GM12878 (cell line): ENCODE measurements around the gene DOK4. TPM values are rescaled to one million over a fixed set of nuclear protein-coding genes. Genes with fewer than 3 reads are reported as not detected.

Source experiments
- ATAC-seq: fragments of 200-7000 bp; cut with Tn5 transposase; 3 replicates; pipeline ENCODE4 v1.9.1; 2020; ENCODE audit warnings: mild to moderate bottlenecking, moderate library complexity
- BruUV-seq: library from RNA; stranded (reverse); fragments of 400-500 nt; replicated peaks from 2 replicates; lab custom pipeline; 2021; lab: Mats Ljungman, UMichigan
- CTCF ChIA-PET: fragments of 300-600 bp; sonication (Branson Sonifier 250); formaldehyde crosslinking; extraction: SDS; loops from one replicate; lab custom pipeline; 2021; ENCODE audit warnings: inconsistent platforms; lab: Yijun Ruan, JAX
- POLR2A ChIA-PET: fragments of 350-600 bp; formaldehyde crosslinking; extraction: SDS; loops from one replicate; lab custom pipeline; 2021; ENCODE audit warnings: inconsistent platforms; lab: Charles Lee
- RAD21 ChIA-PET: fragments of 300-600 bp; sonication (Branson Sonifier 250); formaldehyde crosslinking; loops from one replicate; lab custom pipeline; 2023; ENCODE audit warnings: antibody characterized with exemption; ENCODE audit not compliant: unreplicated experiment; lab: Charles Lee
- SMC1A ChIA-PET: fragments of 300-600 bp; sonication (Branson Sonifier 250); formaldehyde crosslinking; loops from one replicate; lab custom pipeline; 2023; ENCODE audit not compliant: unreplicated experiment, uncharacterized antibody; lab: Charles Lee
- DNase-seq: peaks from one replicate; pipeline ENCODE4 v3.0.0-alpha.2; 2011; ENCODE audit warnings: low read depth, low spot score
- FAIRE-seq: peaks from 3 replicates; lab custom pipeline; 2011; peaks lifted over from hg19 to GRCh38; lab: Jason Lieb, UNC
- H2AFZ ChIP-seq: 2 replicates; pipeline ENCODE4 v1.6.0; 2011; ENCODE audit warnings: low read depth, low read length, control low read depth; ENCODE audit not compliant: control insufficient read depth
- H3K27ac ChIP-seq: 2 replicates; pipeline ENCODE4 v1.5.1; 2011; ENCODE audit warnings: control low read depth; ENCODE audit not compliant: control insufficient read depth, insufficient read depth
- H3K27me3 ChIP-seq, 2 experiments: replicated peaks in 1 of 2; 2 replicates each; pipeline versions ENCODE4 v1.6.0 to v1.6.1; 2011; ENCODE audit warnings: low read length in 1 of 2; ENCODE audit not compliant: control insufficient read depth in 2 of 2, insufficient read depth in 2 of 2
- H3K36me3 ChIP-seq, 2 experiments: 2 replicates each; pipeline ENCODE4 v1.5.1; 2011; ENCODE audit warnings: low read length in 1 of 2; ENCODE audit not compliant: control insufficient read depth in 2 of 2, insufficient read depth in 2 of 2
- H3K4me1 ChIP-seq: 2 replicates; pipeline ENCODE4 v1.6.1; 2011; ENCODE audit warnings: mild to moderate bottlenecking, low read length, moderate library complexity, mixed read lengths; ENCODE audit not compliant: control insufficient read depth, insufficient read depth
- H3K4me2 ChIP-seq: 2 replicates; pipeline ENCODE4 v1.6.0; 2011; ENCODE audit warnings: control low read depth; ENCODE audit not compliant: control insufficient read depth, insufficient read depth
- H3K4me3 ChIP-seq: fragments of 200-600 bp; sonication (generic); 2 replicates; pipeline ENCODE4 v1.5.1; 2016
- H3K79me2 ChIP-seq: 2 replicates; pipeline ENCODE4 v1.6.0; 2011; ENCODE audit warnings: low read length; ENCODE audit not compliant: control insufficient read depth, insufficient read depth
- H3K9ac ChIP-seq: 2 replicates; pipeline ENCODE4 v1.8.0; 2011; ENCODE audit warnings: low read length, control low read depth, mixed read lengths; ENCODE audit not compliant: control insufficient read depth, insufficient read depth
- H3K9me3 ChIP-seq: replicated peaks from 3 replicates; pipeline ENCODE4 v1.5.1; 2011; ENCODE audit warnings: mild to moderate bottlenecking, low read length; ENCODE audit not compliant: control insufficient read depth, insufficient read depth
- H4K20me1 ChIP-seq: 2 replicates; pipeline ENCODE4 v1.6.0; 2011; ENCODE audit not compliant: control insufficient read depth, insufficient read depth
- EGR1 ChIP-seq, 2 experiments: IDR thresholded peaks; 1 replicate in 1 of 2; 2 replicates in 1 of 2; pipeline ENCODE4 v1.6.1; 2011 to 2012; ENCODE audit warnings: low read depth in 2 of 2, low read length in 2 of 2, borderline replicate concordance in 1 of 2, mild to moderate bottlenecking in 1 of 2, moderate library complexity in 1 of 2
- HDAC2 ChIP-seq: fragments of 200-600 bp; sonication (generic); IDR thresholded peaks from 2 replicates; pipeline ENCODE4 v1.6.1; 2017
- HDGF ChIP-seq: fragments of 450-650 bp; IDR thresholded peaks from 2 replicates; pipeline ENCODE4 v1.6.1; 2016; ENCODE audit warnings: antibody characterized with exemption
- MEF2A ChIP-seq: IDR thresholded peaks from 2 replicates; pipeline ENCODE4 v1.6.1; 2011; ENCODE audit warnings: low read depth, mild to moderate bottlenecking, low read length, moderate library complexity; ENCODE audit not compliant: insufficient read depth
- MYC ChIP-seq: IDR thresholded peaks from 2 replicates; pipeline ENCODE4 v1.6.1; 2011; ENCODE audit warnings: mild to moderate bottlenecking, low read length, moderate library complexity, inconsistent platforms; ENCODE audit not compliant: insufficient read depth, insufficient replicate concordance, insufficient read length, severe bottlenecking
- RCOR1 ChIP-seq: conservative IDR thresholded peaks from 2 replicates; pipeline ENCODE4 v1.6.1; 2012; ENCODE audit warnings: low read depth, low read length, improper control_type of control experiment
- SUZ12 ChIP-seq: fragments of 200-600 bp; sonication (generic); IDR thresholded peaks from one replicate; pipeline ENCODE4 v1.6.1; 2018; ENCODE audit warnings: antibody characterized with exemption, mild to moderate bottlenecking; ENCODE audit not compliant: unreplicated experiment
- TCF7 ChIP-seq: IDR thresholded peaks from 2 replicates; pipeline ENCODE4 v1.6.1; 2014; ENCODE audit warnings: antibody characterized with exemption, borderline replicate concordance
- ZBTB4 ChIP-seq: fragments of 450-650 bp; formaldehyde crosslinking; IDR thresholded peaks from 2 replicates; pipeline ENCODE4 v1.4.0; 2022; ENCODE audit warnings: mild to moderate bottlenecking, moderate library complexity
- WGBS: methylation state at CpG from one replicate; pipeline ENCODE4 v1.1.6; 2016; ENCODE audit warnings: low lambda C conversion rate; ENCODE audit not compliant: insufficient replicate concordance, insufficient coverage; ENCODE audit errors: missing lambda C conversion rate; 5-methylcytosine and 5-hydroxymethylcytosine counted together
- in situ Hi-C: fragments of 300-500 bp; cut with MboI; formaldehyde crosslinking; loops from 9 replicates; pipeline ENCODE4 v1.14.3; 2018; ENCODE audit warnings: mixed read lengths
- intact Hi-C: fragments of 100-400 bp; cut with micrococcal nuclease; formaldehyde crosslinking; loops from one replicate; pipeline ENCODE4 v1.14.2; 2022; ENCODE audit not compliant: unreplicated experiment
- polyA plus RNA-seq, 11 experiments: library from polyadenylated mRNA; depleted of rRNA in 4 of 11; unstranded in 6 of 11; stranded (reverse) in 5 of 11; fragments of >200 nt; fragmentation: Nextera tagmentation in 4 of 11; fragmentation: Illumina TruSeq in 1 of 11; extraction: Ambion mirVana in 4 of 11; extraction: Trizol in 1 of 11; gene quantifications; 1 replicate in 1 of 11; 2 replicates in 10 of 11; pipeline versions ENCODE4 v1.2.1 to v1.2.3, GENCODE V29; 2011 to 2016; ENCODE audit warnings: inconsistent platforms in 2 of 11, missing spikeins in 2 of 11, low read depth in 1 of 11
- total RNA-seq, 4 experiments: library from RNA; depleted of rRNA in 3 of 4; stranded (reverse); fragments of >200 nt in 3 of 4; fragmentation: Illumina TruSeq in 1 of 4; extraction: Trizol in 1 of 4; gene quantifications; 2 replicates each; pipeline versions ENCODE4 v1.2.1 to v1.2.3, GENCODE V29; 2013 to 2021
- TF ChIP-seq, protein P1 (sequence below): fragments of 450-650 bp; formaldehyde crosslinking; IDR thresholded peaks from 2 replicates; pipeline ENCODE4 v1.4.0; 2020; ENCODE audit warnings: mild to moderate bottlenecking, moderate library complexity

Gene DOK4
- total and polyA plus RNA-seq, 10 of the 15 experiments (the other 5 are each of a cell fraction or from before 2014, with no cell fraction given) = 0.20 to 7.0 (median 2.4) TPM; not detected in 1

DNA sequence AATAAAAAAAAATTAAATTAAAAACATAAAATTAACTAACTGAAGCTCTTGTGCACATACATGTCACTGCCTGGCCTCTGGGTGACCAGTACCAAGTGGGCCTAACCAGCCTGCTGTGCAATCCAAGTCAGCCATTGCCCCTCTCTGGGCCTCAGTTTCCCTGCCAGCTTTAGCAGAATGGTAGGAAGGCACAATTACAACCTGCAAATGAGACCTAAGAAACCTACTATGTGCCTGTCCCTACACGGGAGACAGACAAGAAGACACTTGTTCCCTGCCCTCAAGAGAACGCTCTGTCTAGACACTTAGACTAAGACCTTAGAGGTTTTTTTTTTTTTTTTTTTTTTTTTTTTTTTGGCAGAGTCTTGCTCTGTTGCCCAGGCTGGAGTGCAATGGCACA, 40.8 kb downstream of the DOK4 start:
- no peak for DNase-seq
- in situ Hi-C loops (no loop called here), intact Hi-C loops (loop anchor here (10.0 kb wide), 1 partner anchor 679 kb away; the partner anchor contains the start of gene CFAP20)
- ATAC-seq = no peak
- H3K27me3 ChIP-seq = no peaks in the 10 kb centered on the region
- no peak for FAIRE-seq
- H3K9me3 ChIP-seq = peaks cover 6% of the 10 kb centered on the region; the same call in 2 of the 3 replicates
- no peak overlapping the region for H2AFZ ChIP-seq
- H3K4me3 ChIP-seq = 0 out of 2 replicates have a peak overlapping the region, but pooled peaks have one; percentile 97
- no TSS peak for BruUV-seq
- no peak overlapping the region for H3K27ac ChIP-seq
- CTCF ChIA-PET = interaction anchor here (0.6 to 6.5 kb wide), 5 partner anchors 13 to 650 kb away, joined by 3 to 42 read pairs (median 15); partner anchors contain the start of gene POLR2C
- no peaks in the 10 kb centered on the region for H4K20me1 ChIP-seq
- no peak overlapping the region for H3K4me2 ChIP-seq
- POLR2A ChIA-PET = interaction anchor here (0.5 kb wide), 1 partner anchor 77 kb away, joined by 4 read pairs; no protein-coding TSS in a partner anchor
- H3K79me2 ChIP-seq = peaks cover 40% of the 10 kb centered on the region
- peaks cover under 1 to 1% of the 10 kb centered on the region in 2 experiments; a peak in 2 of 4 replicates for H3K36me3 ChIP-seq
- H3K4me1 ChIP-seq = peaks cover 6% of the 10 kb centered on the region; the same call in 1 of the 2 replicates
- H3K9ac ChIP-seq = no peak overlapping the region
- RAD21 ChIA-PET = no interaction called here
- no peak for TF ChIP-seq ZBTB4 (CRISPR knock-in tag)
- TF ChIP-seq MYC = no peak
- no peak for TF ChIP-seq MEF2A
- TF ChIP-seq HDGF = no peak
- TF ChIP-seq, protein P1, sequence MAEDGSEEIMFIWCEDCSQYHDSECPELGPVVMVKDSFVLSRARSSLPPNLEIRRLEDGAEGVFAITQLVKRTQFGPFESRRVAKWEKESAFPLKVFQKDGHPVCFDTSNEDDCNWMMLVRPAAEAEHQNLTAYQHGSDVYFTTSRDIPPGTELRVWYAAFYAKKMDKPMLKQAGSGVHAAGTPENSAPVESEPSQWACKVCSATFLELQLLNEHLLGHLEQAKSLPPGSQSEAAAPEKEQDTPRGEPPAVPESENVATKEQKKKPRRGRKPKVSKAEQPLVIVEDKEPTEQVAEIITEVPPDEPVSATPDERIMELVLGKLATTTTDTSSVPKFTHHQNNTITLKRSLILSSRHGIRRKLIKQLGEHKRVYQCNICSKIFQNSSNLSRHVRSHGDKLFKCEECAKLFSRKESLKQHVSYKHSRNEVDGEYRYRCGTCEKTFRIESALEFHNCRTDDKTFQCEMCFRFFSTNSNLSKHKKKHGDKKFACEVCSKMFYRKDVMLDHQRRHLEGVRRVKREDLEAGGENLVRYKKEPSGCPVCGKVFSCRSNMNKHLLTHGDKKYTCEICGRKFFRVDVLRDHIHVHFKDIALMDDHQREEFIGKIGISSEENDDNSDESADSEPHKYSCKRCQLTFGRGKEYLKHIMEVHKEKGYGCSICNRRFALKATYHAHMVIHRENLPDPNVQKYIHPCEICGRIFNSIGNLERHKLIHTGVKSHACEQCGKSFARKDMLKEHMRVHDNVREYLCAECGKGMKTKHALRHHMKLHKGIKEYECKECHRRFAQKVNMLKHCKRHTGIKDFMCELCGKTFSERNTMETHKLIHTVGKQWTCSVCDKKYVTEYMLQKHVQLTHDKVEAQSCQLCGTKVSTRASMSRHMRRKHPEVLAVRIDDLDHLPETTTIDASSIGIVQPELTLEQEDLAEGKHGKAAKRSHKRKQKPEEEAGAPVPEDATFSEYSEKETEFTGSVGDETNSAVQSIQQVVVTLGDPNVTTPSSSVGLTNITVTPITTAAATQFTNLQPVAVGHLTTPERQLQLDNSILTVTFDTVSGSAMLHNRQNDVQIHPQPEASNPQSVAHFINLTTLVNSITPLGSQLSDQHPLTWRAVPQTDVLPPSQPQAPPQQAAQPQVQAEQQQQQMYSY (CRISPR knock-in tag) = no peak
- no peak for TF ChIP-seq RCOR1
- TF ChIP-seq EGR1 (IDR thresholded peaks at IDR 0.05; ENCODE audit: borderline replicate concordance in 1 of 2, low read depth in 2 of 2, low read length in 2 of 2) = no peak
- no peak for TF ChIP-seq SUZ12
- no peak for TF ChIP-seq HDAC2
- TF ChIP-seq TCF7 = no peak
- 100% methylated on average over 2 of the region's 2 CpGs for WGBS
- SMC1A ChIA-PET = interaction anchor here (1.2 to 1.8 kb wide), 3 partner anchors 29 to 99 kb away, joined by 3 to 8 read pairs (median 3); partner anchors contain the start of gene DOK4
